Glutamatergic neuron (in vitro differentiated cells): ENCODE results near the gene WWTR1. TPM values are rescaled to one million over a fixed set of nuclear protein-coding genes. Genes with fewer than 3 reads are reported as not detected.

ENCODE experiments used
- DNase-seq: peaks from one replicate; pipeline ENCODE4 v3.0.0; 2022
- H3K27ac Mint-ChIP-seq: one replicate; pipeline ENCODE4 v1.8.0; 2020; ENCODE audit warnings: mild to moderate bottlenecking, mixed read lengths, inconsistent platforms; ENCODE audit not compliant: unreplicated experiment
- H3K27me3 Mint-ChIP-seq: one replicate; pipeline ENCODE4 v1.8.0; 2020; ENCODE audit warnings: mild to moderate bottlenecking, moderate library complexity, mixed read lengths, inconsistent platforms; ENCODE audit not compliant: unreplicated experiment
- H3K36me3 Mint-ChIP-seq: one replicate; pipeline ENCODE4 v1.8.0; 2020; ENCODE audit warnings: mild to moderate bottlenecking, mixed read lengths, inconsistent platforms; ENCODE audit not compliant: unreplicated experiment
- H3K4me1 Mint-ChIP-seq: one replicate; pipeline ENCODE4 v1.8.0; 2020; ENCODE audit warnings: mild to moderate bottlenecking, low read depth, mixed read lengths, inconsistent platforms; ENCODE audit not compliant: unreplicated experiment
- H3K4me3 Mint-ChIP-seq: one replicate; pipeline ENCODE4 v1.8.0; 2020; ENCODE audit warnings: mild to moderate bottlenecking, mixed read lengths, inconsistent platforms; ENCODE audit not compliant: unreplicated experiment
- H3K9me3 Mint-ChIP-seq: one replicate; pipeline ENCODE4 v1.8.0; 2020; ENCODE audit warnings: mild to moderate bottlenecking, moderate library complexity, mixed read lengths, inconsistent platforms; ENCODE audit not compliant: unreplicated experiment
- CTCF ChIP-seq: fragments of 200-600 bp; sonication (generic); IDR thresholded peaks from one replicate; pipeline ENCODE4 v1.5.0; 2021; ENCODE audit not compliant: partially characterized antibody, unreplicated experiment
- total RNA-seq: library from RNA; stranded (reverse); fragmentation: NEBNext Ultra II Directional; extraction: Animal tissue kit (Norgen Biotek cat#: 25700); gene quantifications from one replicate; pipeline ENCODE4 v1.2.1, GENCODE V29; 2021; ENCODE audit not compliant: unreplicated experiment

The WWTR1 gene
- total RNA-seq, 1 donor from 2014 or later: 2.3 TPM

GRCh38 chr3:149611149-149611548 lies 46.7 kb downstream of the WWTR1 start:
- no peaks in the 10 kb centered on the region for H3K9me3 Mint-ChIP-seq
- H3K27ac Mint-ChIP-seq: no peak overlapping the region
- peaks cover 6% of the 10 kb centered on the region for H3K4me1 Mint-ChIP-seq
- DNase-seq: no peak
- no peak overlapping the region for H3K4me3 Mint-ChIP-seq
- TF ChIP-seq CTCF: no peak
- H3K36me3 Mint-ChIP-seq: no peaks in the 10 kb centered on the region
- no peaks in the 10 kb centered on the region for H3K27me3 Mint-ChIP-seq

- DNase-seq: no peak
- H3K36me3 Mint-ChIP-seq: no peaks in the 10 kb centered on the region
- H3K27ac Mint-ChIP-seq: peak overlapping the region; percentile 11
- H3K27me3 Mint-ChIP-seq: no peaks in the 10 kb centered on the region
- TF ChIP-seq CTCF: no peak
- H3K4me3 Mint-ChIP-seq: no peak overlapping the region
- no peaks in the 10 kb centered on the region for H3K9me3 Mint-ChIP-seq
- peaks cover 6% of the 10 kb centered on the region for H3K4me1 Mint-ChIP-seq
These were observed 47.3 kb downstream of the WWTR1 start for GRCh38 chr3:149610351-149611105.

GRCh38 chr3:149609595-149609994 lies 48.2 kb downstream of the WWTR1 start:
- Mint-ChIP-seq H3K9me3 (peaks cover 2% of the 10 kb centered on the region), H3K27ac (no peak overlapping the region), H3K27me3 (no peaks in the 10 kb centered on the region), H3K4me1 (peaks cover 12% of the 10 kb centered on the region), H3K4me3 (no peak overlapping the region), H3K36me3 (no peaks in the 10 kb centered on the region)
- no peak for DNase-seq
- TF ChIP-seq CTCF: no peak

GRCh38 chr3:149608987-149609386 lies 48.8 kb downstream of the WWTR1 start:
- Mint-ChIP-seq H3K27ac (no peak overlapping the region), H3K27me3 (no peaks in the 10 kb centered on the region), H3K4me1 (peaks cover 16% of the 10 kb centered on the region)

More at GRCh38 chr3:149608987-149609386, 48.8 kb downstream of the WWTR1 start:
- DNase-seq: no peak
- H3K9me3 Mint-ChIP-seq: peaks cover 3% of the 10 kb centered on the region
- H3K4me3 Mint-ChIP-seq: no peak overlapping the region
- no peaks in the 10 kb centered on the region for H3K36me3 Mint-ChIP-seq
- TF ChIP-seq CTCF: no peak
